Aorta (tissue), 5 donors: ENCODE results near the gene EGFL6. TPM values are rescaled to one million over a fixed set of nuclear protein-coding genes. Genes with fewer than 3 reads are reported as not detected.
"Not testable (repeated sequence)": the region's sequence is repeated elsewhere in the genome, so short reads cannot be mapped to it uniquely, and the experiment has no call there.

Source experiments
- ATAC-seq: fragments of 200-7000 bp; cut with Tn5 transposase; one replicate; pipeline ENCODE4 v1.9.1; 2022; ENCODE audit warnings: moderate library complexity; ENCODE audit not compliant: low FRiP score
- DNase-seq, 2 donors: peaks; one replicate each; pipeline ENCODE4 v3.0.0-alpha.2; 2020
- H3K27ac ChIP-seq, 2 donors: one replicate each; pipeline ENCODE4 v1.5.1; 2013; ENCODE audit warnings: low read length in 2 of 2, mild to moderate bottlenecking in 2 of 2, moderate library complexity in 2 of 2, control low read depth in 1 of 2, inconsistent platforms in 1 of 2, low read depth in 1 of 2
- H3K27me3 ChIP-seq, 2 donors: one replicate each; pipeline ENCODE4 v1.6.1; 2013; ENCODE audit warnings: control low read depth in 1 of 2, low read length in 1 of 2, mild to moderate bottlenecking in 1 of 2, moderate library complexity in 1 of 2; ENCODE audit not compliant: insufficient read depth in 2 of 2, control insufficient read depth in 1 of 2
- H3K36me3 ChIP-seq, 2 donors: one replicate each; pipeline ENCODE4 v1.6.1; 2013; ENCODE audit warnings: control low read depth in 1 of 2, low read length in 1 of 2, mild to moderate bottlenecking in 1 of 2; ENCODE audit not compliant: insufficient read depth in 2 of 2, control insufficient read depth in 1 of 2
- H3K4me1 ChIP-seq, 2 donors: one replicate each; pipeline ENCODE4 v1.6.1; 2013; ENCODE audit warnings: low read length in 2 of 2, control low read depth in 1 of 2, mild to moderate bottlenecking in 1 of 2, moderate library complexity in 1 of 2; ENCODE audit not compliant: insufficient read depth in 2 of 2, control insufficient read depth in 1 of 2
- H3K4me3 ChIP-seq, 2 donors: one replicate each; pipeline ENCODE4 v1.5.1; 2013; ENCODE audit warnings: low read length in 2 of 2, control low read depth in 1 of 2, mild to moderate bottlenecking in 1 of 2
- H3K9me3 ChIP-seq: one replicate; pipeline ENCODE4 v1.6.1; 2013; ENCODE audit warnings: mild to moderate bottlenecking, low read length; ENCODE audit not compliant: control insufficient read depth
- WGBS, 2 donors: extraction: QIAGEN DNeasy Blood & Tissue Kit; methylation state at CpG; one replicate each; pipeline ENCODE4 v1.1.7; 2013; 5-methylcytosine and 5-hydroxymethylcytosine counted together
- intact Hi-C, 2 donors: fragments of 100-400 bp; cut with DNase I; formaldehyde crosslinking; loops; one replicate each; pipeline versions ENCODE4 v1.14.2 to v1.15.0; 2022
- polyA plus RNA-seq, 2 donors: library from polyadenylated mRNA; stranded (reverse); fragments of 200-250 nt; gene quantifications; one replicate each; pipeline ENCODE4 v1.2.3, GENCODE V29; 2013
- total RNA-seq, 2 donors: library from RNA; stranded (reverse); fragmentation: NEBNext Ultra II Directional; extraction: Animal tissue kit (Norgen Biotek cat#: 25700); gene quantifications; one replicate each; pipeline ENCODE4 v1.2.1, GENCODE V29; 2021
- donor health status: healthy with polysubstance abuse.
- donor health status: Bipolar disorder and iron deficiency.
- donor health status: DM: no; HTN: no; CAD: no.
- donor health status: DM: no; HTN: no; CAD: no.
- donor health status: DM: yes; HTN: yes; CAD: no.

The EGFL6 gene
- total and polyA plus RNA-seq, 4 donors, result 0.23 to 0.60 TPM; not detected in 2

GRCh38 chrX:13662355-13662791, 93.0 kb downstream of the EGFL6 start:
- no peaks in the 10 kb centered on the region for H3K4me1 ChIP-seq
- no peak overlapping the region for H3K4me3 ChIP-seq
- ATAC-seq (no peak), DNase-seq (no peak)
- no peak overlapping the region for H3K27ac ChIP-seq
- no peaks in the 10 kb centered on the region for H3K9me3 ChIP-seq
- WGBS, 2 donors, result 43 to 82% methylated on average over 6 of the region's 6 CpGs
- H3K36me3 ChIP-seq, result peaks cover 0 to 4% of the 10 kb centered on the region in 2 donors
- intact Hi-C loops, result loop anchor here in 1 of 2 donors (5.0 kb wide), 1 partner anchor 75 kb away; no protein-coding TSS in a partner anchor
- no peaks in the 10 kb centered on the region for H3K27me3 ChIP-seq

- Histone ChIP-seq H3K4me3 (no peak overlapping the region), H3K4me1 (no peaks in the 10 kb centered on the region), H3K36me3 (peaks cover 0 to 4% of the 10 kb centered on the region in 2 donors), H3K27ac (peak overlapping the region in 1 of 2 donors; percentile 40), H3K9me3 (no peaks in the 10 kb centered on the region), H3K27me3 (no peaks in the 10 kb centered on the region)
- DNase-seq (no peak), ATAC-seq (no peak)
- intact Hi-C loops, result loop anchor here in 1 of 2 donors (5.0 kb wide), 1 partner anchor 73 kb away; no protein-coding TSS in a partner anchor
- 11 to 62% methylated on average over 3 of the region's 3 CpGs for WGBS, 2 donors
Measured at GRCh38 chrX:13664020-13664419, 94.6 kb downstream of the EGFL6 start.

- Histone ChIP-seq H3K4me3 (no peak overlapping the region), H3K27me3 (no peaks in the 10 kb centered on the region), H3K4me1 (no peaks in the 10 kb centered on the region), H3K27ac (no peak overlapping the region), H3K36me3 (peaks cover 0 to 3% of the 10 kb centered on the region in 2 donors), H3K9me3 (no peaks in the 10 kb centered on the region)
- ATAC-seq, result peak; percentile 15
- peak in 1 of 2 donors; percentile 54 for DNase-seq
- WGBS, 2 donors, result 63 to 76% methylated on average over 3 of the region's 3 CpGs
- intact Hi-C loops, result no loop called here
Measured at GRCh38 chrX:13666836-13667235, 97.4 kb downstream of the EGFL6 start.

GRCh38 chrX:13667919-13668318, 98.5 kb downstream of the EGFL6 start:
- no peaks in the 10 kb centered on the region for H3K36me3 ChIP-seq
- DNase-seq (no peak), ATAC-seq (no peak)
- no peak overlapping the region for H3K4me3 ChIP-seq
- no peaks in the 10 kb centered on the region for H3K4me1 ChIP-seq
- intact Hi-C loops, result no loop called here
- H3K27me3 ChIP-seq, result no peaks in the 10 kb centered on the region
- no peaks in the 10 kb centered on the region for H3K9me3 ChIP-seq
- no peak overlapping the region for H3K27ac ChIP-seq

GRCh38 chrX:13669246-13669737, 99.9 kb downstream of the EGFL6 start:
- Histone ChIP-seq H3K36me3 (no peaks in the 10 kb centered on the region), H3K27me3 (no peaks in the 10 kb centered on the region), H3K9me3 (no peaks in the 10 kb centered on the region), H3K4me3 (no peak overlapping the region), H3K4me1 (no peaks in the 10 kb centered on the region), H3K27ac (no peak overlapping the region)
- no peak for ATAC-seq
- intact Hi-C loops, result no loop called here
- WGBS, 2 donors, result 7 to 41% methylated on average over 9 of the region's 9 CpGs
- DNase-seq, result peak in 1 of 2 donors; percentile 69

- not testable (repeated sequence) for H3K4me3 ChIP-seq
Measured at GRCh38 chrX:13669755-13670154, 100.4 kb downstream of the EGFL6 start.

GRCh38 chrX:13670197-13670596, 100.8 kb downstream of the EGFL6 start:
- intact Hi-C loops, result no loop called here
- Histone ChIP-seq H3K27me3 (no peaks in the 10 kb centered on the region), H3K36me3 (no peaks in the 10 kb centered on the region), H3K9me3 (no peaks in the 10 kb centered on the region), H3K27ac (no peak overlapping the region), H3K4me3 (no peak overlapping the region), H3K4me1 (no peaks in the 10 kb centered on the region)
- 94 to 97% methylated on average over 5 of the region's 5 CpGs for WGBS, 2 donors
- no peak for ATAC-seq
- no peak for DNase-seq

More at GRCh38 chrX:13669755-13670154, 100.4 kb downstream of the EGFL6 start:
- H3K36me3 ChIP-seq, DNase-seq, H3K27me3 ChIP-seq, H3K9me3 ChIP-seq, H3K4me1 ChIP-seq, H3K27ac ChIP-seq, intact Hi-C loops, ATAC-seq: not testable (repeated sequence)
- WGBS, 2 donors, result 95 to 96% methylated on average over 8 of the region's 8 CpGs

- intact Hi-C loops, result no loop called here
- ATAC-seq (no peak), DNase-seq (no peak)
- Histone ChIP-seq H3K4me1 (no peaks in the 10 kb centered on the region), H3K27ac (no peak overlapping the region), H3K9me3 (no peaks in the 10 kb centered on the region), H3K4me3 (no peak overlapping the region), H3K27me3 (no peaks in the 10 kb centered on the region), H3K36me3 (no peaks in the 10 kb centered on the region)
Measured at GRCh38 chrX:13673016-13673415, 103.6 kb downstream of the EGFL6 start.

GRCh38 chrX:13676885-13677284, 107.5 kb downstream of the EGFL6 start:
- no peaks in the 10 kb centered on the region for H3K36me3 ChIP-seq
- intact Hi-C loops, result no loop called here
- H3K4me1 ChIP-seq, result no peaks in the 10 kb centered on the region
- no peaks in the 10 kb centered on the region for H3K27me3 ChIP-seq
- no peak overlapping the region for H3K4me3 ChIP-seq
- no peak for ATAC-seq
- no peak overlapping the region for H3K27ac ChIP-seq
- DNase-seq, result no peak
- no peaks in the 10 kb centered on the region for H3K9me3 ChIP-seq
